ENCODE data around the gene ACTN4.

ACTN4 gene

GRCh38 chr19:38635483-38636399 is 11.7 kb upstream of the ACTN4 start:
- DNase-seq (ENCODE audit: low spot score): no peak

- no peak for DNase-seq (ENCODE audit: low spot score)
Measured at GRCh38 chr19:38638461-38638860, 9.0 kb upstream of the ACTN4 start.

- DNase-seq (ENCODE audit: low spot score): no peak
Measured at GRCh38 chr19:38639679-38640078, 7.8 kb upstream of the ACTN4 start.

- no peak for DNase-seq (ENCODE audit: low spot score)
Measured at GRCh38 chr19:38640368-38640767, 7.1 kb upstream of the ACTN4 start.

- no peak for DNase-seq (ENCODE audit: low spot score)
Measured at GRCh38 chr19:38642176-38642575, 5.3 kb upstream of the ACTN4 start.

GRCh38 chr19:38644719-38645118 is 2.7 kb upstream of the ACTN4 start:
- peak; percentile 68 for DNase-seq (ENCODE audit: low spot score)

- no peak for DNase-seq (ENCODE audit: low spot score)
Measured at GRCh38 chr19:38647966-38648768, 718 bp downstream of the ACTN4 start.

- no peak for DNase-seq (ENCODE audit: low spot score)
Measured at GRCh38 chr19:38648769-38649304, 1.4 kb downstream of the ACTN4 start.

- DNase-seq (ENCODE audit: low spot score): peak; percentile 68
Measured at GRCh38 chr19:38649305-38650171, 2.1 kb downstream of the ACTN4 start.

GRCh38 chr19:38650172-38650775 is 2.8 kb downstream of the ACTN4 start:
- no peak for DNase-seq (ENCODE audit: low spot score)

- no peak for DNase-seq (ENCODE audit: low spot score)
Measured at GRCh38 chr19:38650911-38651584, 3.6 kb downstream of the ACTN4 start.

GRCh38 chr19:38653028-38653571 is 5.7 kb downstream of the ACTN4 start:
- DNase-seq (ENCODE audit: low spot score): peak; percentile 62

- no peak for DNase-seq (ENCODE audit: low spot score)
Measured at GRCh38 chr19:38654628-38655055, 7.2 kb downstream of the ACTN4 start.

- no peak for DNase-seq (ENCODE audit: low spot score)
Measured at GRCh38 chr19:38655148-38655824, 7.8 kb downstream of the ACTN4 start.

GRCh38 chr19:38656171-38656981 is 8.9 kb downstream of the ACTN4 start:
- DNase-seq (ENCODE audit: low spot score): no peak

- DNase-seq (ENCODE audit: low spot score): peak; percentile 73
Measured at GRCh38 chr19:38657633-38658222, 10.3 kb downstream of the ACTN4 start.

GRCh38 chr19:38658462-38659306 is 11.2 kb downstream of the ACTN4 start:
- DNase-seq (ENCODE audit: low spot score): peak; percentile 95

GRCh38 chr19:38660724-38661123 is 13.3 kb downstream of the ACTN4 start:
- no peak for DNase-seq (ENCODE audit: low spot score)
